ENCODE measurements around the gene GJC2.

GJC2 gene

DNA sequence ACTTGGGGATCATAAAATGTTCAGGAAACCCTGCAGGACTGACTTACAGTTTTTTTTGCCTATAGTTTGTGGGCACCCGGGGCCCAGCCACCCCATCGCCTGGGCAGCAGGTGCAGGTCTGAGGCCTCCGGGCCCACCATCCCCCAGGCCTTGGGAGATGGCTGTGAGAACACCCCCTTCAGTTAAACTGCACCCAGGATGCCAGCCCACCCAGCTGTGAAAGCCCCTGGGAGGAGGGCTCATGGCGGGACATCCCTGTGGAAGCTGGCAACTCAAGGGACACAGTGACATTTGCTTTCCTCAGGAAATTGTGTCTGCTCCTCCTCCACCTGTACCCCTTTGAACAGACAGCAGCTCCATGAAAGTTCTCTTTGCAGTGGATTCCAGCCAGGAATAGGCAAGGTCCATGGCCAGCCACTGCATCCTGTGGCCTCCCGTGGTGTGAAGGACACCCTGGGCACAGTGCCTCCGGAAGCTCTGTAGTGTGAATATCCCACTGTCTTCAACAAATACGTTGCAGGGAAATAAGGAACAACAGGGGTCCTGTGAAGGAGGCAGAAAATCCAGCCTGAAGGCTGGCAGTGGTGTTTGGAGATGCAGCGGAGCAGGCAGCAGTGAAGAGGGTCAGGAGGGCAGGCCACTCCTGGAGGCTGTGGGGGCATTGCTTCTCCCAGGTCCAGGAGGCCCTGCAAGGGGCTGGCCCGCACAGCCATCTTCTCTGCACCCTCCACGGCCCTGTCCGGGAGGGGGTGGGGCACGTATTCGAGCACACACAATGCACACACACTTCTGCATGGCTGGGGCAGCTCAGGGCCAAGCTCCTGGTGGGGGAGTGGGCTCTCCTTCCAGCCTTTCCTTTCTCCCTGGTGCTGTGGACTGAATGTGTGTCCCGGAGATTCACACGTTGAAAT, 56.1 kb downstream of the GJC2 start:
- TF ChIP-seq TEAD4 (IDR thresholded peaks at IDR 0.05) (no peak), TCF12 (IDR thresholded peaks at IDR 0.05; ENCODE audit: low read depth) (no peak), FOXM1 (IDR thresholded peaks at IDR 0.05; ENCODE audit: borderline replicate concordance, low read depth) (no peak), EGR1 (IDR thresholded peaks at IDR 0.05) (no peak)

DNA sequence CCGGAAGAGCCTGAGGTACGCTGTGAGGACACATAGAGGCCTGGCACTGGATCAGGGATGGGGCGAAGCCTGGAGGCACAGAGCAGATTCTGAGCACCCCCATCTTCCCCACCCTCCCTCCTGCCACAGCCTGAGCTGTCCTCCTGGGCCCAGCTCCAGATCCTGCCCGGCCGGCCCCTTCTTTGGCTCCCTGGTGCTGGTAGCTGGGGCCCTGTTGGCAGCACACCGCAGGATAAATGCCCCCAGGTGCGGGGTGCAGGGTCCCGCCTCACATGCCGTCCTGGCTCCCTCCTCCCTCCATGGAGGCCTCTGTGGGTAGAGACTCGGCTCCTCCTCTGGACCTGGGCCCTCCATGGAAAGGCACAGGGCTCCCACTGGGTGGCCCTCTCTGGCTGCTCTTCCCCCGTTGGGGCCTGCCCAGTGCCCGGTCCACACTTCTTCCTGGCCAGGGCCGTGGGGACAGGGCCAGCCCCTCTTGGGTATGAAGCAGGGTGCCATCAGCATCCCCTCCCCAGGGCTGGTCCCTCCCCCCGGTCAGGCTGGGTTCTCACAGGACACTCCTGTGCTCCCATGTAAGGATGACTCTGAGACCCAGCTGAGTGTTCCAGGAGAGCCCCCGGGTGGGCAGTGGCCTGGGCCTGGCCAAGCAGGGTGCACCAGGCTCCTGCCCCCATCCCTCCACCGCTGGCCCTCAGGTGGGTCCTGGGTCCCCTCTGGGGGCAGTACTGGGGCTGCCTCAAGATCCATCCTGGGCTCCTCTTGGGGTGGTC, 57.0 kb downstream of the GJC2 start:
- no peak for TF ChIP-seq FOXM1 (IDR thresholded peaks at IDR 0.05; ENCODE audit: borderline replicate concordance, low read depth)
- TF ChIP-seq EP300 (IDR thresholded peaks at IDR 0.05; ENCODE audit: borderline replicate concordance): no peak
- TF ChIP-seq TEAD4 (IDR thresholded peaks at IDR 0.05): no peak

DNA sequence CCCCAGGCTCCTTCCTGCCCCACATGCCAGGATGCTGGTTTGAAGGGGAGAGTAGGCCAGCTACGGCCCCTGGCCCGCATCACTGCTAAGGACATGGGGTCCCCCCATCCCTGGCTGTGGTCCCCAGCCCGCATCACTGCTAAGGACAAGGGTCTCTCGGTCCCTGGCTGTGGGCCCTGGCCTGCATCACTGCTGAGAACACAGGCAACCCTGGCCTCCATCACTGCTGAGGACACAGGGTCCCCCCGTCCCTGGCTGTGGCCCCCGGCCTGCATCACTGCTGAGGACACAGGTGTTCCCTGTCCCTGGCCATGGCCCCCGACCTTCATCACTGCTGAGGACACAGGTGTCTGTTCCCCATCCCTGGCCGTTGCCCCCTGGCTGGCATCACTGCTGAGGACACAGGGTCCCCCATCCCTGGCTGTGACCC, 57.7 kb downstream of the GJC2 start:
- TF ChIP-seq YY1 (IDR thresholded peaks at IDR 0.05; ENCODE audit: low read depth) (no peak), FOXM1 (IDR thresholded peaks at IDR 0.05; ENCODE audit: borderline replicate concordance, low read depth) (no peak), NFIC (IDR thresholded peaks at IDR 0.05) (no peak), TEAD4 (IDR thresholded peaks at IDR 0.05) (no peak), CREB1 (IDR thresholded peaks at IDR 0.05; ENCODE audit: low read depth) (no peak), RAD21 (IDR thresholded peaks at IDR 0.05; ENCODE audit: low read depth) (no peak), EP300 (IDR thresholded peaks at IDR 0.05; ENCODE audit: borderline replicate concordance) (no peak)
- TF ChIP-seq, protein P1, sequence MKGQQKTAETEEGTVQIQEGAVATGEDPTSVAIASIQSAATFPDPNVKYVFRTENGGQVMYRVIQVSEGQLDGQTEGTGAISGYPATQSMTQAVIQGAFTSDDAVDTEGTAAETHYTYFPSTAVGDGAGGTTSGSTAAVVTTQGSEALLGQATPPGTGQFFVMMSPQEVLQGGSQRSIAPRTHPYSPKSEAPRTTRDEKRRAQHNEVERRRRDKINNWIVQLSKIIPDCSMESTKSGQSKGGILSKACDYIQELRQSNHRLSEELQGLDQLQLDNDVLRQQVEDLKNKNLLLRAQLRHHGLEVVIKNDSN (IDR thresholded peaks at IDR 0.05): no peak
- TF ChIP-seq, protein P2, sequence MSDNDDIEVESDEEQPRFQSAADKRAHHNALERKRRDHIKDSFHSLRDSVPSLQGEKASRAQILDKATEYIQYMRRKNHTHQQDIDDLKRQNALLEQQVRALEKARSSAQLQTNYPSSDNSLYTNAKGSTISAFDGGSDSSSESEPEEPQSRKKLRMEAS (IDR thresholded peaks at IDR 0.05): no peak

DNA sequence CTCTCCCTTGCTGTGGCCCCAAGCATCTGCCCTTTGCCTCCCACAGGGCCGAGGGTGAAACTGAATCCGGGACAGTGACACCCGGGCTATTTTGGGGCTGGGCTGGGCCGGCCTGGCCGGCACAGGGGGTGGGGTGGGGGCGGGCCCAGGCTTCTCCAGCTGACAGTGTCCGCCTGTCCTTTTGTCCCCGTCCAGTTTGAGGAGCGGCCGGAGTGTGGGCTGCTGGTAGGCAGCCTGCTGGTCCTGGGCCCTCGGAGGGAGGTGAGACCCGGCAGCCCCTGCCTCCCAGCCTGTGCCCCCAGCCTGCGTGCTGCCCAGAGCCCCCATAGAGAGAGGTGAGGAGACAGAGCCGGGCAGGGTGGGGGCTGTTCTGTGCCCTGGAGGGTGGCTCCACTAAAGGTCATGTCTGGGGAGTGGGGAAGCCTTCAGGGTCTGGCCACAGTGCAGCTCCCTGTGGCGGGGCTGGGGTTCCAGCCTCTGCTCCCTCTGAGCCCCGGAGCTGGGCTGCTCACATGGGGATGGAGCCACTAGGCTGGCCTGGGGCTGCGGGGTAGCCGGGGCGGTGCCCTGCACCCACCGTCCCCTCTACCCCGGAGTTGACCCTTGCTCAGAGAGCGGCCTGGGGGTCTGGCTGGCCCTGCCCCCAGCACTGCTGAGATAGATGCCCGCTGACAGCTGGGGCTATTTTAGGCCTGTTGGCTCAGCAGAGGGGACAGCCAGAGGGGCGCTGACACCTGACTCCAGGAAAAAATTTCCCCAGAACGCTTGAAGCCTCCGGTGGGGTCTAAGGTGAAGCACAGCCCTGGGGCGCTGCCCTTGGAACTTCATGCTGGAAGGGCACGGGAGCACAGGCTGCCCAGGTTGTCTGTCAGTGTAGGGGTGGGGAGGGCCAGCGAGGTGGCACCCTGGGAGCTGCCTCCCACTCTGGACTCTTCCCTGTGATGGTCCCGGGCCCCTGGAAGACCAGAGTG, 58.4 kb downstream of the GJC2 start, which contains the start of gene OBSCN:
Gene OBSCN, plus strand, starts transcription at position 194 of the 971 bp plus-strand sequence. CDS start 3,740 bp downstream, outside the sequence.
- TF ChIP-seq NFIC (IDR thresholded peaks at IDR 0.05): no peak
- TF ChIP-seq, protein P2 (IDR thresholded peaks at IDR 0.05): no peak
- no peak for TF ChIP-seq CREB1 (IDR thresholded peaks at IDR 0.05; ENCODE audit: low read depth)
- no peak for TF ChIP-seq FOXM1 (IDR thresholded peaks at IDR 0.05; ENCODE audit: borderline replicate concordance, low read depth)

DNA sequence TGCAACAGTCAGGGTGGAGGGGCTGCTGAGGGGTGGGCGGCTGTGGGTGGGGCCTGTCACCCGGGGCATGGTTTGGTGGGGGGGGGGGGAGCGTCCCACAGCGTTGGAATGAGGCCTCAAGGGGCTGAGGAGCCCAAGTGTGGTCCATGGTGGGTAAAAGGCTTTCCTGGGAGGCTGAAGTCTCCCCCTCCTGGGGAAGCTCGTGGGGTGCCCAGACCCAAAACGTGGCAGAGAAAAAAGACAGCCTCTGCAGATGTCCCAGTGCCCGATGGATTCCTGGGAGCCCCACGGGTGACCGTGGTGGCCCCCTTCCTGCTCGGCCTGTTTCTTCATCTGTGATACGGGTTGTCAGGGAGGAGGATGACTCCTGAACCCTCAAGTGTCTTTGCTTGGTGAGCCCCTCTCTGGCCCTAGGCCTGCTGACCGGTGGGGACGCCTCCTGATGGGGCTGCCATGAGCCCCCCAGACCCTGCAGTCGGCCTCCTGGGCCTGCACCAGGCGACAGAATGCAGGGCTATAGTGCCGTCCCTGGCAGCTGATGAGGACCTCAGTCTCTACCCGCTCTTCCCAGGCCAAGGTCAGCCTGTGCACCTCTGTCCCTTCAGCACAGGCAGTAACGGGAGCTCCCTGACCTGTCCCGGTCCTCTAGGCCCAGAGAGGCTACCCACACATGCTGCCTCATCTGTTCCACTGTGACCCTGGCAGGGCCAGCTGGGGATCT, 59.3 kb downstream of the GJC2 start:
- TF ChIP-seq, protein P2 (IDR thresholded peaks at IDR 0.05): no peak
- no peak for TF ChIP-seq CEBPB (IDR thresholded peaks at IDR 0.05)
- TF ChIP-seq EGR1 (IDR thresholded peaks at IDR 0.05): no peak
- no peak for TF ChIP-seq ZBTB7A (IDR thresholded peaks at IDR 0.05; ENCODE audit: low read depth)
- no peak for TF ChIP-seq RAD21 (IDR thresholded peaks at IDR 0.05; ENCODE audit: low read depth)
- no peak for TF ChIP-seq NFIC (IDR thresholded peaks at IDR 0.05)
- no peak for TF ChIP-seq YY1 (IDR thresholded peaks at IDR 0.05; ENCODE audit: low read depth)
- TF ChIP-seq TAF1 (IDR thresholded peaks at IDR 0.05; ENCODE audit: low read depth): no peak
- TF ChIP-seq, protein P1 (IDR thresholded peaks at IDR 0.05): no peak
- TF ChIP-seq, protein P3, sequence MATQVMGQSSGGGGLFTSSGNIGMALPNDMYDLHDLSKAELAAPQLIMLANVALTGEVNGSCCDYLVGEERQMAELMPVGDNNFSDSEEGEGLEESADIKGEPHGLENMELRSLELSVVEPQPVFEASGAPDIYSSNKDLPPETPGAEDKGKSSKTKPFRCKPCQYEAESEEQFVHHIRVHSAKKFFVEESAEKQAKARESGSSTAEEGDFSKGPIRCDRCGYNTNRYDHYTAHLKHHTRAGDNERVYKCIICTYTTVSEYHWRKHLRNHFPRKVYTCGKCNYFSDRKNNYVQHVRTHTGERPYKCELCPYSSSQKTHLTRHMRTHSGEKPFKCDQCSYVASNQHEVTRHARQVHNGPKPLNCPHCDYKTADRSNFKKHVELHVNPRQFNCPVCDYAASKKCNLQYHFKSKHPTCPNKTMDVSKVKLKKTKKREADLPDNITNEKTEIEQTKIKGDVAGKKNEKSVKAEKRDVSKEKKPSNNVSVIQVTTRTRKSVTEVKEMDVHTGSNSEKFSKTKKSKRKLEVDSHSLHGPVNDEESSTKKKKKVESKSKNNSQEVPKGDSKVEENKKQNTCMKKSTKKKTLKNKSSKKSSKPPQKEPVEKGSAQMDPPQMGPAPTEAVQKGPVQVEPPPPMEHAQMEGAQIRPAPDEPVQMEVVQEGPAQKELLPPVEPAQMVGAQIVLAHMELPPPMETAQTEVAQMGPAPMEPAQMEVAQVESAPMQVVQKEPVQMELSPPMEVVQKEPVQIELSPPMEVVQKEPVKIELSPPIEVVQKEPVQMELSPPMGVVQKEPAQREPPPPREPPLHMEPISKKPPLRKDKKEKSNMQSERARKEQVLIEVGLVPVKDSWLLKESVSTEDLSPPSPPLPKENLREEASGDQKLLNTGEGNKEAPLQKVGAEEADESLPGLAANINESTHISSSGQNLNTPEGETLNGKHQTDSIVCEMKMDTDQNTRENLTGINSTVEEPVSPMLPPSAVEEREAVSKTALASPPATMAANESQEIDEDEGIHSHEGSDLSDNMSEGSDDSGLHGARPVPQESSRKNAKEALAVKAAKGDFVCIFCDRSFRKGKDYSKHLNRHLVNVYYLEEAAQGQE (IDR thresholded peaks at IDR 0.05; ENCODE audit: low read depth): no peak
- TF ChIP-seq EP300 (IDR thresholded peaks at IDR 0.05; ENCODE audit: borderline replicate concordance): no peak
- TF ChIP-seq TCF12 (IDR thresholded peaks at IDR 0.05; ENCODE audit: low read depth): no peak
- TF ChIP-seq TEAD4 (IDR thresholded peaks at IDR 0.05): no peak
- TF ChIP-seq FOXM1 (IDR thresholded peaks at IDR 0.05; ENCODE audit: borderline replicate concordance, low read depth): no peak
- no peak for TF ChIP-seq CREB1 (IDR thresholded peaks at IDR 0.05; ENCODE audit: low read depth)
